Activated T-cell treated with anti-CD3 and anti-CD28 coated beads, Interleukin-2, amount 50 U/mL, for 72 hours (primary cell): ENCODE data around the gene RALGAPB. TPM values are rescaled to one million over a fixed set of nuclear protein-coding genes. Genes with fewer than 3 reads are reported as not detected.

Experiments
- ATAC-seq, 2 donors: fragments of 150-1000 bp; cut with Tn5 transposase; replicated peaks in 1 of 2; 2 replicates each; pipeline ENCODE4 v1.10.0; 2021; ENCODE audit warnings: moderate library complexity in 2 of 2, mild to moderate bottlenecking in 1 of 2
- DNase-seq, 2 donors: peaks; one replicate each; pipeline ENCODE4 v3.0.0; 2021 to 2022; ENCODE audit warnings: mixed read lengths in 1 of 2
- H3K27ac Mint-ChIP-seq: one replicate; pipeline ENCODE4 v1.8.0; 2022; ENCODE audit warnings: mild to moderate bottlenecking, moderate library complexity, mixed read lengths
- H3K27me3 Mint-ChIP-seq: one replicate; pipeline ENCODE4 v1.8.0; 2022; ENCODE audit warnings: low read depth, mixed read lengths
- H3K36me3 Mint-ChIP-seq, 2 donors: one replicate each; pipeline ENCODE4 v1.8.0; 2022; ENCODE audit warnings: mixed read lengths in 2 of 2, mild to moderate bottlenecking in 1 of 2; ENCODE audit not compliant: insufficient read depth in 2 of 2
- H3K4me1 Mint-ChIP-seq: one replicate; pipeline ENCODE4 v1.8.0; 2022; ENCODE audit warnings: low read depth, mixed read lengths
- H3K4me3 Mint-ChIP-seq, 2 donors: one replicate each; pipeline ENCODE4 v1.8.0; 2022; ENCODE audit warnings: mild to moderate bottlenecking in 2 of 2, mixed read lengths in 2 of 2, moderate library complexity in 2 of 2
- H3K9me3 Mint-ChIP-seq, 2 donors: one replicate each; pipeline ENCODE4 v1.8.0; 2022; ENCODE audit warnings: mixed read lengths in 2 of 2
- total RNA-seq, 2 donors: library from RNA; stranded (reverse); gene quantifications; one replicate each; pipeline ENCODE4 v1.2.3, GENCODE V29; 2022

RALGAPB gene
- total RNA-seq, 2 donors from 2014 or later, result 39.5 to 43.3 TPM

DNA sequence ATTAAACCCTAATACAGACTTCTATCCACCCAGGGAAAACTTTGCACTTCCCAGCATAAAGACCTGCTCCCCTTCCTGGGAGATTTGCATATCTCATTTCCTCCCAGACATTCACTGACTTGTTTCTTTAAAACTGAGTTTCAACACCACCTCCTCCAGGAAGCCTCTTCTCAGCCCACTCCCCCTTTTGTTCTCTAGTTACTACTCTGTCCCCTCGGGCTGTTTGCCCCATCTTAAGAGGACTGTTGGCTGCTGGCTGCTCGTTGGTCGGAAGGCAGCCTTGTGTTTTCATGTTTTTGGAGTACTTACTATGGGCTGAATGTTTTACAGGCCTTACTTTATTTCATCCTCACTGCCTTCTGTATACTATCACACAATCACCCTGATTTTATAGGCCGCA, 135.5 kb downstream of the RALGAPB start:
- Mint-ChIP-seq H3K36me3 (no peaks in the 10 kb centered on the region), H3K9me3 (no peaks in the 10 kb centered on the region), H3K27me3 (peaks cover 43% of the 10 kb centered on the region), H3K4me1 (no peaks in the 10 kb centered on the region), H3K27ac (no peak overlapping the region), H3K4me3 (no peak overlapping the region)
- ATAC-seq, result no peak
- no peak for DNase-seq

DNA sequence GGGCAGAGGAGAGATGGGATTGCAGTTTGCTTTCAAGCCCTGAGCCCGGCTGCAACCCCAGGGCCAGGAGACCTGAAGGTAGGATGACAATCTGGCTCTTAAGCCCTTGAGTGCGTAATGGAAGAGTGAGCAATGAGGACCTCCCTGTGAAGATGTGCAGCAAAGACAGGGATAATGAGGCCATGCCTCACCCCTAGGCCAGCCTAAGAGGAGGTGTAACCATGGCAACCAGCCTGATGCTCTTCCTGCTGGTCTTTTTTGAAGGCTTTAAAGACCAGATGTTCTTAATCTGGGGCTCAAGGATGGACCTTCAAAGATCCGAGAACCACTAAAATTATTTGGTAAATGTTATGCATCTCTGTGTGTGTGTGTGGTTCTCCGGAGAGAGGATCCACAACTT, 137.2 kb downstream of the RALGAPB start:
- Mint-ChIP-seq H3K27ac (no peak overlapping the region), H3K36me3 (no peaks in the 10 kb centered on the region), H3K27me3 (peaks cover 32% of the 10 kb centered on the region), H3K4me1 (no peaks in the 10 kb centered on the region), H3K4me3 (no peak overlapping the region), H3K9me3 (no peaks in the 10 kb centered on the region)
- no peak for DNase-seq
- no peak for ATAC-seq

DNA sequence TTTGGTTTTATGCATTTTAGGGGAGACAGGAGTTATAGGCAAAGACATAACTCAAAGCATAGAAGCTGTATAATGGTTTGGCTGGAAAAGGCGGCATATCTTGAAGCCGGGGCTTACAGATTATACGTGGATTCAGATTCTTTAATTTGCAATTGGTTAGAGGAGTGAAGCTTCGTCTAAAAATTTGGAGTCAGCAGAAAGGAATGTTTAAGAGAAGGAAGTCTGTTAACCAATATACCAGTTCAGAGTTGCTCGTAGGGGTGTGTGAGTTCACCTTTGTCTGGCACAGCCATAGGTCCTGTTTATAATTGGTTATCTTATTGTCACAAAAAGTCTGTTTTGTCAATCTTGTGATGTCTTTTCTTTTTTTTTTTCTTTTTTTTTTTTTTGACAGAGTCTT, 137.9 kb downstream of the RALGAPB start:
- ATAC-seq (no peak), DNase-seq (no peak)
- Mint-ChIP-seq H3K36me3 (no peaks in the 10 kb centered on the region), H3K4me3 (no peak overlapping the region), H3K27ac (no peak overlapping the region), H3K4me1 (no peaks in the 10 kb centered on the region), H3K9me3 (no peaks in the 10 kb centered on the region), H3K27me3 (peaks cover 25% of the 10 kb centered on the region)

DNA sequence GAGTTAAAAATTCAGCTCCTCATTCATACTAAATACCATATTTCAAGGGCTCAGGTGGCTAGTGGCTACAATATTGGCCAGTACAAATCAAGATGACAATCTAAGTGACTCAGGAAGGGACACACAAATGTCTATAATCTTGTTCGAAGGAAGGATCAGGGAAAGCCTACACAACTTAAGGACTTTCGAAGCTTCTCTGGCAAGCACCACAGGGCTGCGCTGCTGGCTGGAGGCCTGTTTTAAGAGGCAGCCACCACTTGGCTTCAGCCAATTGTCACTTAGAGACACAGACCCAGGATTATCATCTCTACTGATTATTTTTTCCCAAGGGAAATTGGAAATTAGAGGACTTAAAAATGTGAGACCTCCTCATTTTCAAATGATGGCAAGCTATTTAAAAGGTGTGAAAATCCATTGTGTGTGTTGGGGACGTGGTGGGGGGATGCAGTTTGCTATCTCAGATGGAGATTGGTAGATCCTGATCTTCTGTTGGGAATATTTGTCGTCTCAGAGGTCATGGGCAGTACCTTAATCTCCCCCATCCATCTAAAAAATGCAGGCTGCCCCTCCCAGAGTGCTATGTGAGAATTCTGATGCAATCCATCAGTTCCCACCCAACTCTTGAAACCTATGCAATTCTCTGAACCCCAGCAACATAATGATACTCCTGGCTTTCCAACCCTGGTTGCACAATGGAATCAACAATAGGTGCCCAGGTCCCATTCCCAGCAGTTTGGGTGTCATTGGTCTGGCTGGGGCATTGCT, 140.3 kb downstream of the RALGAPB start:
- no peak overlapping the region for H3K4me3 Mint-ChIP-seq
- H3K27me3 Mint-ChIP-seq, result peaks cover 25% of the 10 kb centered on the region
- no peak overlapping the region for H3K27ac Mint-ChIP-seq
- H3K4me1 Mint-ChIP-seq, result no peaks in the 10 kb centered on the region
- no peak for DNase-seq
- no peak for ATAC-seq
- no peaks in the 10 kb centered on the region for H3K9me3 Mint-ChIP-seq
- no peaks in the 10 kb centered on the region for H3K36me3 Mint-ChIP-seq

DNA sequence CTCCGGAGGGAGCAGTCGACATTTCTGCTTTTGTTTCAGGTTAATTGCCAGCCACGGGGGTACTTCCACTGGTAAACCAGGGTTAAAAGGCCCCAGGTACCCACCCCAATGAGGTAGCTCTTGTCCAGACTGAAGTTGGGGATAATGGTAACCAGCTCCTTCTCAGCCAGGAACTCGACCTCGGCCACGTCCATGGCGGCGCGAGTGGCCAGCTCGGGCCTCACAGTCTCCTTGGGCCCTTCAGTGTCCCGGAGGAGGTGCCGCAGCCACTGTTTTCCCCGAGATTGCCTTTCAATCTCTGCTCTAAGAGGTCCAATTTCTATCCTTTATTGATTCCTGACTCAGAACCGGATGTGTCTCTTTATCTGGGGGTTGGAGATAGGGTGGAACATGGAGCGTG, 142.6 kb downstream of the RALGAPB start:
- Mint-ChIP-seq H3K27ac (no peak overlapping the region), H3K4me3 (no peak overlapping the region), H3K27me3 (peaks cover 31% of the 10 kb centered on the region), H3K9me3 (no peaks in the 10 kb centered on the region), H3K4me1 (no peaks in the 10 kb centered on the region), H3K36me3 (no peaks in the 10 kb centered on the region)
- DNase-seq (no peak), ATAC-seq (no peak)

DNA sequence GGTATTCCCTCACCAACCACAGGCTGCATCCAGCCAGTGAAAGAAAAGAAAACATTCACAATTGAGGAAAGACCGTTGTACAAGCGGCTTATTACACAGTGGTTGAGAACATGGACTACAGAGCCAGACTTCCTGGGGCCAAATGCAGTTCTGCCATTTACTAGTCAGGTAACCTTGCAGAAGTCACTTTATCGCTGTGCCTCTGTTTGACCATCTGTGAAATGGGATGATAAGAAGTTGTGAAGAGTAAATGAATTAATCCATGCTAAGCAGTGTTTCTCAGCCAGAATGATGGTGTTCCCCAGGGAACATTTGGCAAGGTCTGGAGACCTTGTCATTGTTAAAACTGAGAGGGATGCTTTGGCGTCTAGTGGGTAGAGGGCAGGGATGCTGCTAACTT, 143.8 kb downstream of the RALGAPB start:
- no peak overlapping the region for H3K4me3 Mint-ChIP-seq
- DNase-seq (no peak), ATAC-seq (no peak)
- no peaks in the 10 kb centered on the region for H3K9me3 Mint-ChIP-seq
- no peak overlapping the region for H3K27ac Mint-ChIP-seq
- H3K27me3 Mint-ChIP-seq, result peaks cover 43% of the 10 kb centered on the region
- no peaks in the 10 kb centered on the region for H3K36me3 Mint-ChIP-seq
- H3K4me1 Mint-ChIP-seq, result no peaks in the 10 kb centered on the region

DNA sequence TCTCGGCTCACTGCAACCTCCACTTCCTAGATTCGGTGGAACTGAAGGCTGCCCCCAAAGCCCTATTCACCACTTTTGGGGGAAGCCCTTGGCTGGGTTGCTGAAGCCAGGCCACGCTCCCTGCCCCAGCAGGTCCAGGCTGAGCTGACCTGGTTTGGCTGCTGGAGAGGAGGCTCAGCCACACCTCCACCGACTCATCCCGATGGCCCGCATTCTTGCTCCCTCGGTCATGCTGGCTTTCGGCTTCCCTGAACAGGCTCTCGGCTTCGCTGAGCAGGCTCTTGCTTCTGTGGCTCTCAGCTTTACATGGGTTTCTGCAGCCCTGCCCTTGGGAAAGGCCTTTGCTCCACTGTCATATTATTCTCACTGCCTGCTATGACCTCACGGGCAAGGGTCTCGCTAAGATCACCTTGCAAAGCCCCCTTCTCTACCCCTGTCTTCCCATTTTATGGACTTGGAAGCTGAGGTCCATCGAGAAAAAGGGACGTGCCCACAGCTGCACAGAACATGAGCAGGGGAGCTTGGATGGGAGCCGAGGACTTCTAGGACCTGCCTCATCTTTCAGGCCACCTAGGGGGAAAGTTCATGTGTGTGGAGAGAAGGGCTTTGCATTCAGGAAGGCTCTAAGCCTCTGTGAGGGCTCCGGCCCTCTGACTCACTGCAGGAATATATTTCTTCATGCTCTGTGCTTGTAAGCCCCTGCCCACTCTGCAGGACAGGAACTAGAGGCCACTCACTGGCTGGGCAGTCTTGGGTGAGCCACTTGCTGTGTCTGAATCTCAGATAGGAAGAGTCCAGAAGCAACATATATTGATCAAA, 144.6 kb downstream of the RALGAPB start:
- H3K4me1 Mint-ChIP-seq, result no peaks in the 10 kb centered on the region
- no peak for DNase-seq
- no peak for ATAC-seq
- H3K27me3 Mint-ChIP-seq, result peaks cover 45% of the 10 kb centered on the region
- H3K9me3 Mint-ChIP-seq, result no peaks in the 10 kb centered on the region
- no peak overlapping the region for H3K27ac Mint-ChIP-seq
- H3K4me3 Mint-ChIP-seq, result no peak overlapping the region
- no peaks in the 10 kb centered on the region for H3K36me3 Mint-ChIP-seq

DNA sequence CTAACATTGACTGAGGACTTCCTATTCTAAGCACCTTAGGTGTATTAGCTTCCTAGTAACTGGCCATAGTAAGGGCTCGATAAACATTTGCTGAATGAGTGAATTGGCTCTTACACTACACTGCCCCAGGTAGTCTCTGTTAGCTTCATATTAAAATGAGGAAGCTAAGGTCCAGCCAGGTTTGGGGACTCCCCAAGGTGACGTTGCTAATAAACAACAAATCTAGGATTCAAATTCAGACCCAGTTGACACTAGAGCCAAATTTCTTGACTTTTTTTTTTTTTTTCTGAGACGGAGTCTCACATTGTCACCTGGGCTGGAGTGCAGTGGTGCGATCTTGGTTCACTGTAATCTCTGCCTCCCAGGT, 145.2 kb downstream of the RALGAPB start:
- Mint-ChIP-seq H3K4me3 (no peak overlapping the region), H3K4me1 (no peaks in the 10 kb centered on the region), H3K27me3 (peaks cover 45% of the 10 kb centered on the region), H3K9me3 (no peaks in the 10 kb centered on the region), H3K36me3 (no peaks in the 10 kb centered on the region), H3K27ac (no peak overlapping the region)
- ATAC-seq (no peak), DNase-seq (no peak)

DNA sequence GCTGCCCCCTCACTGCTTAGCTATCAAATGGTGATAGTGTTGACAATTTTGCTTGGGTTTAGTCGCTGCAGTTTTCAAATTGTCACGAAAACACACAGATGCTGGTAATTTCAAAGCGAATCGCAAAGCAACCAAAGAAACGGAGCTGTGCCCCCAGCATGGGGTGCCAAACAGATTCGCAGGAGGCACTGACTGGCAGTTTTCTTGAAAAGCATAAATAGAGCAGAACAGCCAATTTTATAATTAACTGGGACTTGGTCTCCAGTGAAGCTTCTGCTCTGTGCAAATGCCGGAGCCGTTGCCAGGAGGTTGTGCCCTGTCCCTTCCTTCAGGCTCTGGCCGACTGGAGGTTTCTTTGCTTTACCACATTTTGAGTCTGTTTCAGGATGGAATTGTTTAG, 147.8 kb downstream of the RALGAPB start:
- Mint-ChIP-seq H3K4me1 (no peaks in the 10 kb centered on the region), H3K27me3 (peaks cover 45% of the 10 kb centered on the region), H3K36me3 (no peaks in the 10 kb centered on the region), H3K4me3 (no peak overlapping the region), H3K27ac (no peak overlapping the region), H3K9me3 (no peaks in the 10 kb centered on the region)
- no peak for ATAC-seq
- DNase-seq, result no peak

DNA sequence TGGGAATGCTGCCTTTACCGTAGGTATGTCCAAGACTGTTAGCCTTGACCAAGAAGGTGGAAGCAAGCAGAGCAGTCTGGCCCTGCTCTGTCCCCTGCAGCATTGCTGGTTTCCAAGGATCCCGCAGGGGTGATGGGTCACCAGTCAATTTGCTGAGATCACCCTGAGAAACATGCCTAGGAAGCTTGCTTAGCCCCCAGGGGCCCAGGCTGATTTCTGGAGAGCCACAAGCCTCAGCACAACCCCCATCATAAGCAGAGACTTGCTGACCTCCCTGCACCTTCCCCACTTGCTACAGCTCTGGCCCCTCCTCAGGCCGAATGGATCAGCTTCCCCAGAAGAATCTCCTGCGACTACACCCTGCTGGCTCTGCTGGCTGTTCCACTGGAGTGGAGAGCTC, 150.4 kb downstream of the RALGAPB start:
- H3K4me3 Mint-ChIP-seq, result no peak overlapping the region
- no peak for ATAC-seq

DNA sequence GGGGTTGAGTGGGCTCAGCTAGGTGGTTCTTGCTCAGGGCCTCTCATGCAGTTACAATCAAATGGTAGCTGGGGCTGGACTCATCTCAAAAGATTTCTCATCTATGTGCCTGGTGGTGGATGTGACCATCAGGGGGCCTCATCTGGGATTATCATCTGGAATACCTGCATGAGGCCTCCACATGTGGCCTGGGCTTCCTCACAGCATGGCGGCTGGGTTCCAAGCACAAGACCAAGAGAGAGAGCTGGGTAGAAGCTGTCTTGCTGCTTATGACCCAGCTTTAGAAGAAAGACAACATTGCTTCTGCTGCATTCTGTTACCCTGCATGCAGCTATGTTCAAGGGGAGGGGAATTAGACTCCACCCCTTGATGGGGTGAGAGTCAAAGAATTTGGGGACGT, 151.4 kb downstream of the RALGAPB start:
- Mint-ChIP-seq H3K27ac (no peak overlapping the region), H3K4me3 (no peak overlapping the region), H3K9me3 (peaks cover 0 to 1% of the 10 kb centered on the region in 2 donors), H3K4me1 (no peaks in the 10 kb centered on the region), H3K36me3 (no peaks in the 10 kb centered on the region), H3K27me3 (peaks cover 20% of the 10 kb centered on the region)
- ATAC-seq (no peak), DNase-seq (no peak)

More for the DNA sequence above, 150.4 kb downstream of the RALGAPB start:
- Mint-ChIP-seq H3K9me3 (peaks cover 0 to 1% of the 10 kb centered on the region in 2 donors), H3K4me1 (no peaks in the 10 kb centered on the region), H3K27me3 (peaks cover 27% of the 10 kb centered on the region), H3K36me3 (no peaks in the 10 kb centered on the region), H3K27ac (no peak overlapping the region)
- DNase-seq, result no peak

DNA sequence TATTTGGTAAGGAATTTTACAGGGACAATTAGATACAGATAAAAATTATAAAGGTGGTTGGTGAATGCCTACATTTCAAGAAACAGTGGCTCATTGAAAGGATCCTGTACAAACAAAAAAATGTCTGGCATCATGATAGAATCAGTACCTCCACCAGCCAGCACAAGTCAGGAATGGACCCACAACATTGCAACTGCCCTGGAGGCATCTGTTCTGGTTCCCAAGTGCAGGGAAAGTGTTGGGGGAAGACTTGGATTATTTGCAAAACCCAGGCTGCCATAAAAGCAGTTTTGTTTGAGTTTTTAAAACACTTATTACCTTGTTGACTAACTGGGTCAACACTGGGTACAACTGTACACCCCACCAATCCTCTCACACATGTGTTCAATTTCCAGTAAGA, 153.3 kb downstream of the RALGAPB start:
- Mint-ChIP-seq H3K27me3 (peaks cover 8% of the 10 kb centered on the region), H3K9me3 (peaks cover 0 to 1% of the 10 kb centered on the region in 2 donors), H3K4me1 (peaks cover 4% of the 10 kb centered on the region), H3K4me3 (no peak overlapping the region), H3K36me3 (no peaks in the 10 kb centered on the region), H3K27ac (no peak overlapping the region)
- ATAC-seq (no peak), DNase-seq (no peak)

DNA sequence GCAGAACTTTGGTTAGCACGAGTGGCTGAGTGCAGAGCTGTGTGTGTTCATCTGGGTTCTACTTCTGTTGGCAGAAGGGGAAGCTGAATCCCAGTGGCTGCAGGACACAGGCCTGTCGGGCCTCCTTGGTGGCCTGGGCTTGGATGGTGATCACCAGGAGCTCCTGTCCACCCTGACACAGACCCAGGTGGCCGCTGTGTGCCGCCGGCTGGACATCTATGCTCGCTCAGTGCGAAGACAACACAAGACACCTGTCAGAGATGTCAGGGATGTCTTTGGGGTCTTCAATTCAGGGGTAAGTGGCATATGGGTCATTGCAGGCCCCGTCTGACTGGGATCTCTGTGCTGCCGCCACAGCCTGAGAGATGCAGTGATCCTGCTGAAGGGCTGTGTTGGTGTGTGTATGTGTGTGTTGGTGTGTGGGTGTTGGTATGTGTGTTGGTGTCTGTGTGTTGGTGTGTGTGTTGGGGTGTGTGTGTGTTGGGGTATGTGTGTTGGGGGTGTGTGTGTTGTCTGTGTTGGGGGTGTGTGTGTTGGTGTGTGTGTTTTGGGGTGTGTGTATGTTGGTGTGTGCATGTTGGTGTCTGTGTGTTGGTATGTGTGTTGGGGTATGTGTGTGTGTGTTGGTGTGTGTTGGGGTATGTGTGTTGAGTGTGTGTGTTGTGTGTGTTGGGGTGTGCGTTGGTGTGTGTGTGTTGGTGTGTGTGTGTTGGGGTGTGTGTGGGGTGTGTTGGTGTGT, 154.4 kb downstream of the RALGAPB start:
- Mint-ChIP-seq H3K27me3 (no peaks in the 10 kb centered on the region), H3K27ac (no peak overlapping the region), H3K4me3 (no peak overlapping the region), H3K9me3 (peaks cover 0 to 1% of the 10 kb centered on the region in 2 donors), H3K4me1 (peaks cover 9% of the 10 kb centered on the region), H3K36me3 (no peaks in the 10 kb centered on the region)
- ATAC-seq (no peak), DNase-seq (no peak)
